ENCODE measurements around the gene VSTM2B. TPM values are rescaled to one million over a fixed set of nuclear protein-coding genes. Genes with fewer than 3 reads are reported as not detected.

VSTM2B gene
- polyA plus RNA-seq, 3 donors = 0.17 to 0.69 (median 0.29) TPM

DNA sequence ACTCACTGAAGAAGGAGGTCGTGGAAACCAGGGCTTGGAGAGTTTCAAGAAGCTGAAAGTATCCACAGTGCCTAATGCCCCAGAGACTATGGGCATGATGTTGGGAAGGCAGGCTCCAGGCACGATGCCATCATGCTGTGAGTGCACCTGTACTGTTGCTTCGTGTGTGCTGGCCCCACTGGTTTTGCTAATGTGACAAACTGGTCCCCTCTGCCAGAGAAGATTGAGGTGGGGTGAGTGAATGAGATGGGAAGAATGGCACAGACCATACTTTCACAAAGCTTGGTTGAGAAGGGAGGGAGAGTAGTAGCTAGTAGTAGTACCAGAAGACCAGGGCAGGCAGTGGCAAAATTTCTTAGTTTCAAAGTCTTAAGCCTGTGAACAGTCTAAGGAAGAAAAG, 61.3 kb downstream of the VSTM2B start:
- no peak for DNase-seq (ENCODE audit: low read depth in 3 of 3, low spot score in 2 of 3)

DNA sequence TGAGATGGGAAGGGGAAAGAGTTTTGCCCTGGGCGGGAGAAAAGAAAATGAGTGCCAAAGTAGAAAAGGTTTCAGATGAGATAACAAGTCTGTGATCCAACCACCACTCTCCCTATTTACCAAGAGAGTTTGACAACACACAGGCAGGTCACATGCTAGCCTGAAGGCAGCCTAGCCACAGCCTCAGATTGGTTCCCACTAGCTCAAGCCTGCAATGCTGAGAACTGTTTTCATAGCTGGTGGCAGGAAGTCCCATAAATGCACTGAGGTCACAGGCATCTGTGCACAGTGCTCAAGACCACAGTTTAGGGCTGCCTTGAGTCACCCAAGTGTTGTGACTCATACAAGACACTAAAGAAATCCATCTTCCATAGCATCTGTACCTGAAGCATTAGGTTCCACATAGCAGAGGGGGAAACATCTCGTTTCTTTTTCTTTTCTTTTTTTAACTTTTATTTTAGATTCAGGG, 61.8 kb downstream of the VSTM2B start:
- DNase-seq (ENCODE audit: low read depth in 3 of 3, low spot score in 2 of 3) = no peak

DNA sequence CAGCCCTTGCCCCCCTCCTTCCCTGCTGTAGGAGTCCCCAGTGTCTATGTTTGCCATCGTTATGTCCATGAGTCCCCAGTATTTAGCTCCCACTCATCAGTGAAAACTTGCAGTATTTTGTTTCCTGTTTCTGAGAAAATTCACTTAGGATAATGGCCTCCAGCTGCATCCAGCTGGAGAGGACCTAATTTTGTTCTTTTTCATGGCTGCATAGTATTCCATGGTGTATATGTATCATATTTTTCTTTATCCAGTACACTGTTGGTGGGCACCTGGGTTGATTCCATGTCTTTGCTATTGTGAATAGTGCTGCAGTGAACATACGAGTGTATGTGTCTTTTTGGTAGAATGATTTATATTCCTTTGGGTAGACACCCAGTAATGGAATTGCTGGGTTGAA, 62.3 kb downstream of the VSTM2B start:
- DNase-seq (ENCODE audit: low read depth in 3 of 3, low spot score in 2 of 3) = no peak

DNA sequence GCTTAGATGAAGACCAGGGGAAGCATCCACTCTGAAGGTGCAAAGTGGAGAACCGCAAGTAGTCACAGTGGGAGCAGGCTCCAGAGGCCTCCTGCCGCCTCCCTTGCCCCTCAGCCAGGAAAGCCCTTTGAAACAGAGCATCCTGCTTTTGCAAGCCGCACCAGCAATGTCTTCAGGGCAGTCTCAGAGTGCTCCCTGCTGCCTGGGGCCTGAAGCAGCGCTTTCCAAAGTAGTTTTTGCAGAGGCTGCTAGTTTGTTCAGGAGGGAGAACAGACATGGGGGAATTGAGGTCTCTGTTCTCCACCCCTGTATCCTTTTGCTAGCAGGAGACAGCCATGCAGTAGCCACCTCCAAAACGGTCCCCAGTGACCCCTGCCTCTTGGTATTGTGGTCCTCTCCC, 64.5 kb downstream of the VSTM2B start:
- DNase-seq (ENCODE audit: low read depth in 3 of 3, low spot score in 2 of 3) = no peak

DNA sequence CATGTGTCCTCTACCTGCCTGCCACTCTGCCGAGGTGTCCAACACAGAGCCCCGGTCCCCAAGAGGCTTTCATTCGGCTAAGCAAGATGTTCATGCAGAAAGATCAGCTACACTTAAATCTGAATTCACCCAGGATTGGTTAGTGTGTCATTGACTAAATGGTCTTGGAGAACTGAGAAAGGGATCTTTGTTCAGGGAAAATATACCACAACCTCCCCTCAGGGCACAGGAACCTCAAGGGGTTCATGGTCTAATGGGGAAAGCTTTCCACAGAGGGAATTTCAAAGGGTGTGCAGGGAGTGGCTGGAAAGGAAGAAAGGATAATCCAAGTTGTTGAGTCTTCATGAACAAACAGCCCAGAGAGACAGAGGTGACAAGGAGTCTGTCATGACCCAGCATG, 65.9 kb downstream of the VSTM2B start:
- DNase-seq (ENCODE audit: low read depth in 3 of 3, low spot score in 2 of 3) = no peak

DNA sequence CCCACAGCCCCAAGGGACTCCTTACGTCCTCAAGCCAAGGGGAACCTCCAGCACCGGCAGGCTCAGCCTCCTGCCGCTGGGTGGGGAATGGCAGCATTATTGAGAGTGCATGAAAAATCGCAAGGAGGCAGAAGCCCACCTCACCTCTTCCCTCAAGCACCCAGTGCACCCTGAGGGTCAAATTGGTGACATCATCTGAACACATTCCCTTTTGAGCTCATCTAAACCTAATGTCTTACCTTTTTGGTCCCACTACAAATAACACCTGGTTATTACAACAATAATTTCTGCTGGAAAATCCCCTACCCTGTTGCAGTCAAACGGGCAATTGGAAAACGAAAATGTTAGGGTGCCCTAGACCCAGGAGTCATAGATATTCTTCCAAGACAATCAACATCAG, 68.1 kb downstream of the VSTM2B start:
- DNase-seq (ENCODE audit: low read depth in 3 of 3, low spot score in 2 of 3) = no peak

DNA sequence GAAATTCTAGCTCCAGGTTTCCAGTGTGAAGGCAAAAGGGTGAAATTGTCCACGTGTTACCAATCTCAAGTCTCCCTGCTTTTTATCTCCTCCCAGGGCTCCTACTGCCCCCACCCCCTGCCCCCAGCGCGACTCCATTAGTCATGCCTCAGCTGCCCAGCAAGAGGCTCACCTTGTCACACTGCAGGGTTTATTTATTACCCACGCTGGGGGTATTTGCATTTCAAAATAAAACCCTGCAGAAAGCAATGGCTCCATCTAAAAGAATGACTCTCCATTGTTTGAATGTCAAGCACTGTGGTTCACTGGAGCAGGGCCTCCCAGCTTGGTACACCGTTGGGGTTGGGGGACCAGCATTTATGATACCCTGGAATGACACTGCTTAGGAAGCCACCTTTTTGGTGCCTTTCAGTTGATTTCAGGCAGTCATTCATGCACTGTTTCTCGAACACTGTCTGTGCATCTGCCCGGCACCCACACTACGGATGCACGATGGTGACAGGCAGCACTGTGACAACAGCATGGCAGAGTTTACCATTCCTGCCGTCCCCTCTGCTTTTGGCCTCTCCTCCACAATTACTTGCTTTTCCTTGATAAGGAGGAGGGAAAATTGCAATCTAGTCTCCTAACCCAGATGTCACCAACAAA, 70.4 kb downstream of the VSTM2B start:
- DNase-seq (ENCODE audit: low read depth in 3 of 3, low spot score in 2 of 3) = no peak

DNA sequence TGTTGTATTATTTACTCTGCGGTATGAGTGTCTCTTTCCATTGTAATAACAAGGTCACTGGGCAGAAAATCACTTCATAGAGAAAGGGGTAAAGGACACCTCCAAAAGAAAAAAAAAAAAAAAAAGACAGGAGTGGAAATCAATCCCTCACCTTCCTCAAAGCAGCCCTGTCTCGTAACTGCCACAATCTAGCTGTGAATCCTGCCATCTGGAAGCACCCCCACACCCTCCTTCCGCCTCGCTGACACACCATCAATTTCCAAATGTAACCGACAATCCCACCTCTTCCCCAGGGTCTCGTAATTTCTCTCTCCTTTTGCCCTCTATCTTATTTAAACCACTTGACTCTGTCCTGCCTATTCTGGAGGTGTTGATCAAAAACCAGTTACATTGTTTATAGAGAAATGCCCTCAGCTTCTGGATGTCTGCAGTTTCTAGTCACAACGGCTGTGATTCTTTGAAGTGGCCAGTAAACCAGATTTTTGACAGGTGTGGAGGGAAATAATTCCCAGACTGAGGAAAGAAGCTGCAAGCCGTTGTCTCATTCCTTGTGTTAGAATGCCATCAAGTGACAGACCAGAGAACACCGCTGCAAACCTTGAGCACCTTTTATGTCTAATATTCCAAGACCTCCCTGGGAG, 71.2 kb downstream of the VSTM2B start:
- no peak for DNase-seq (ENCODE audit: low read depth in 3 of 3, low spot score in 2 of 3)

DNA sequence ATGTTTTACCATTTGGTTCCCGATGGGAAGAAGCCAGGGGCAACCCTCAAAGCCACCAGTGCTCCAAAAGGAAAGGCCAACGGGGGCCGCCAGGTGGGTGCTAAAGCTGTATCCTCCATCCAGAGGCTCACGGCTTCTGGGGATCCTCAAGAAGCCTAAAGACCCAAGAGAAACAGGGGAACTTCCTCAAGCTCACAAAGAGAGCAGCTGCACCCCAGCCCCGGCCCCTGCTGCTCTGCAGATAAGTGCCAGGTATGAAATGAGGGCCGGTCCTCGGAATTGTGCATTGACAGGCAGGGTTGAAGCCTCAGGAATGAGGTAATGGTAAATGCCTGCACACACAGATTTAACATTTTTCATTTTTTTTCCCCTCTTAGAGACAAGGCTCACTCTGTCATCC, 72.2 kb downstream of the VSTM2B start:
- no peak for DNase-seq (ENCODE audit: low read depth in 3 of 3, low spot score in 2 of 3)

DNA sequence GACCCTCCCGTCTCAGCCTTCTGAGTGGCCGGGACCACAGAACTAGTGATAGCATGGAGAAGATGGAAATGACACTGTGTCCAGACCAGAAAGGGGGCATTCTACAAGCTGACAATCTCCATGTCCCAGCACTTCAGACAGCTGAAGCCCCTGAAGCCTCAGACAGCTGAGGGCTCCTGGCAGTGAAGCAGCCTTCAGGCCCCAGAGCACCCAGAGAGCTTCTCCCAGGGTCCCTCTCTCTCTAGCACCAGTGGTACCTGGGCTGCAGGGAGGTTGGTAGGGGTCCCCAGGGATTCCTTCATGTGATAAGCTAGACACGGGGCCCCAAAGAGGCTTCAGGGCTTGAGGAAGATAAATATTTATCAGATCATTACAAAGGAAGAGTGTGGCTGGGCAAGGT, 72.7 kb downstream of the VSTM2B start:
- DNase-seq (ENCODE audit: low read depth in 3 of 3, low spot score in 2 of 3) = no peak

DNA sequence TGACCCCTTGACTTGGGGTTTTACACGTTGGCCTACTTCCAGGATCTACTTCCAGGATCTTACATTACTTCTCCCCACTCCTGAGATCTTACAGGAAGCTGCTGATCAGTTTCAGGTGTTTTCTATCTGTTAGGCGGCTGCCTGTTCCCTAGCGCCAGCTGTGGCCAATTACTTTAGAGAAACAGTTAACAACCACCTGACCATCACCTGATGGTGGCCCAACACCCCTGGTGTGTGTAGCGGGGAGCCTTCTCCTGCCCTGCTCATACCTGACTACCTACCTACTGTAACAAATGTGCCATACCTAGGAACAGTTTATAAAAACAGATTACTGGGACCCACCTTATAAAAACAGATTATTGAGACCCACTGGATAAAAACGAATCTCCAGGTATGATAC, 77.5 kb downstream of the VSTM2B start:
- no peak for DNase-seq (ENCODE audit: low read depth in 3 of 3, low spot score in 2 of 3)

DNA sequence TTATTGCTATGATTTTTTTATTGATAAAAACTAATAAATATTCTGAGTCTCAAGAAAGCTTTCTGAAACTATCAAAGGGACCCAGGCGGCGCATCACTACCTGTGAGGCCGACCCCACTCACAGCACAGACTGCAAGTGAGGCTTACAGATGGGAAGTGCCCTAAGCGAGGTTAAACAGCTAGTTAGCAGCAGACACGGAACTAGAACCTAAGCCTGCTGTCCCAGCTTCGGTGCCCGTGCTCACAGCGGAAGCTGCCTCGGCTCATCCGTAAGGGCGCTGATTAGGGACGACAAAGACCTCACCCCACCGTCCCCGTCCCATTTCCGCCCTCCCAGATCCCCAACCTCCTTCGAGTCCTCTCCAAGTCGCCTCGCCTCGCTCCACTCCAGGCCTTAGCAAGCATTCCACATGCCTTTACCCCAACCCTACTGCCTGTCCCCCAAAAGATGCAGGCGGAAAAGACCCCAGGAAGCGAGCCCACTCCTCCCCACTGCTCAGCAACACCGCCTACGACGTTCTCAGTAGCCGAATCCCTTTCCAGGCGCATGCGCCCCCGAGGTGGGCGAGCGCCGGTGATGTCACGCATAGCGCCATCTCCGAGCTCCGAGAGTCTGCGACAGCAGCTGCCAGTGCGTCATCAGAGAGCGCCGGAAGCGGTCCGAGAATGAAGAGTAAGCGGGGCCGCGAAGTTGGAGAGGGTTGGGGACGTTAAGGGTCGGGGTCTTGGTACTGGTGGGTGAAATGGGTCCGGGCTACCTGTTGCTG, 80.0 kb downstream of the VSTM2B start, which contains the start of gene POP4:
Gene POP4, plus strand, starts transcription at position 631 of the 767 bp plus-strand sequence. Its CDS starts 36 bp downstream, at position 667.
- DNase-seq (ENCODE audit: low read depth in 3 of 3, low spot score in 2 of 3) = peak; percentile 95 to 97 (median 96)

DNA sequence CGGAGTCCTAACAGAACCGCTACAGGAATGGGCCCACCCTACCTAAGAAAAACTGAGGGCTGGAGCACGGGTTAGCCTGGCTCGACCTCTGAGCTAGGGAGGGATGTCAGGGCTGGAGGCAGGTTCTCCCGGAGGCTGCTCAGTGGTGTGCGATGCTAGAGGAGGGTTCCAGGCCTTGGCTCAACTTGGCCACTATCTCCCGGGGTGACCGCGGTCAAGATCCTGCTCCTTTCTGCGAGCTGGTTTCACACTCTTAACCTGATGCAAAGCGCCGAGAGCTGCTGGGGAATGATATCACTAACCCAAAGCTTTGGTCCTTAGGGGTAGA, 80.6 kb downstream of the VSTM2B start:
- no peak for DNase-seq (ENCODE audit: low read depth in 3 of 3, low spot score in 2 of 3)

DNA sequence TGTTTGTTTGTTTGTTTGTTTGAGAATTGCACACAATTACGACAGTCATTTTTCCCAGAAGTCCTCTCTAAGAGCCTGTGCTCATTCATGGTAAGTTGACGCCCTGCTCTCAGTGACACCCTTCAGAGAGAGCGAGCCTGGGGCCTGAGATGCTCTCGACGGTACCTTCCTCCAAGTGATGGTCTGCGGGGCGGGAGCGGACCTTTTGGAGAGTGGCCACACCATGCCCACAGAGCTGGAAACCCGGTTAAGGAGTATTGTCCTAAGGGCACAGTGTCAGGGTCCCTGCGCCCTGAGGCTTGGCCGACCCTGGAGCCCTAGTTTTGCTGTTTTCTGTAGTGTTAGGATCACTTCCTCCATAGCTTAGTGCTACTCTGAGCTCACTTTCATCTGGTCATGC, 83.8 kb downstream of the VSTM2B start:
- DNase-seq (ENCODE audit: low read depth in 3 of 3, low spot score in 2 of 3) = no peak

DNA sequence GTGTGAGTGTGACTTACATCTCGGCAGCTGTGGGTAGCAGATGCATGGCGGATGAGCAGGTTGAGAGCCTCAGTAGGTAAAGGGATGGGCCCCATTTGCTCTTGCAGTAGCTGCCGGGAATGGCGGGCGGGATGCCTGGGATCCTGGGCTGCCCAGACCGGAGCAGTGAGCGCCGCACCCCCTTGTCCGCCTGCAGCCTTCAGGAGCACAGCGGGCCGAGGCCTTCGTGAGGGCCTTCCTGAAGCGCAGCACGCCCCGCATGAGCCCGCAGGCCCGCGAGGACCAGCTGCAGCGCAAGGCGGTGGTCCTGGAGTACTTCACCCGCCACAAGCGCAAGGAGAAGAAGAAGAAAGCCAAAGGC, 84.4 kb downstream of the VSTM2B start:
- DNase-seq (ENCODE audit: low read depth in 3 of 3, low spot score in 2 of 3) = no peak

DNA sequence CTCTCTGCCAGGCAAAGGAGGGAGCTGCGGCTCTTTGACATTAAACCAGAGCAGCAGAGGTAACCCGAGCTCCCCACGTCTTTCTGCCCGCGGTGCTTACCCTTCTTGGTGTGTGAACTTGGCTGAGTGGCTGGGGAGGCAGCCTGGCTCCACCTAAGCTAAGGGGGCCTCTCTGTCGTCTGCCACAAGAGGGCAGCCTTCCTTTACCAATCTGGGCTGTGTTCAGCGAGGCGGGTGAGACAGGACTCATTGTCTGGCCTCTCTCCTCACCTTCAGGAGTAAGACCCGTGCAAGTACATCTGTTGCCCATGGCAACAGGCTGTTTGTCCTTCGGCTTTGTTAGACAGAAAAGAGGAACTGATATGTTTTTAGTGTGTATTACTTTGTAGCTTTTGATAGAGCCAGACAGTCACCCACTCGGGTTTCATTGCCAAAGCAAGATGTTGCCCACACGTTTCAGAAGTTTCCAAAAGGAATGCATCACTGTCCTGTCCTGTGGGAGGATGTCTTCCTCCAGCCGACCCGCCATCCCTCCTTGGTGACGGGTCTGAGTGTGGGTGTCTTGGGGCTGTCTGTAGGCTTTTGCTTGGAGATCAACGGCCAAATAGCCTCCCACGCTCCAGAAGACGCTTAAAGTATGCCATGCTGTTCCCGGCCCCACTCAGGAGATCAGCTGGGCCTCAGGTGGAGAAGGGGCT, 84.9 kb downstream of the VSTM2B start:
- DNase-seq (ENCODE audit: low read depth in 3 of 3, low spot score in 2 of 3) = peak in 1 of 3 donors; percentile 71

DNA sequence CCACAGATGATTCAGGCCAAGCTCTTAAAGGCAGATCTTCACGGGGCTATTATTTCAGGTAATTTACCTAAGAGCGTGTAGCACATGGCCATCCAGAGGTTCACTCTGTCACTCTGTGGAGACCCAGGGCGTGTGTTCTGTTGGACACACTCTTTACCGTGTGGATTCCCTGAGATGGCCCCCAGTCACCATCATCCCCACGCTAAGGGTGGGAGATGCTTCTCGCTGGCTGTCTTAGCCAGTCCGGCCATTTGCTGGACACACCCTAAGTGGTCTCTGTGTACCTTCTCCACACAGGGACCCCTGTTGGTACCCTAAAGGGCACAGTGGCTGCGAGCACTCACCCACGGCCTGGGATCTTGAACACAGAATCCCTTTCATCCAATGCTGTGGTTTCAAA, 86.3 kb downstream of the VSTM2B start:
- DNase-seq (ENCODE audit: low read depth in 3 of 3, low spot score in 2 of 3) = no peak

DNA sequence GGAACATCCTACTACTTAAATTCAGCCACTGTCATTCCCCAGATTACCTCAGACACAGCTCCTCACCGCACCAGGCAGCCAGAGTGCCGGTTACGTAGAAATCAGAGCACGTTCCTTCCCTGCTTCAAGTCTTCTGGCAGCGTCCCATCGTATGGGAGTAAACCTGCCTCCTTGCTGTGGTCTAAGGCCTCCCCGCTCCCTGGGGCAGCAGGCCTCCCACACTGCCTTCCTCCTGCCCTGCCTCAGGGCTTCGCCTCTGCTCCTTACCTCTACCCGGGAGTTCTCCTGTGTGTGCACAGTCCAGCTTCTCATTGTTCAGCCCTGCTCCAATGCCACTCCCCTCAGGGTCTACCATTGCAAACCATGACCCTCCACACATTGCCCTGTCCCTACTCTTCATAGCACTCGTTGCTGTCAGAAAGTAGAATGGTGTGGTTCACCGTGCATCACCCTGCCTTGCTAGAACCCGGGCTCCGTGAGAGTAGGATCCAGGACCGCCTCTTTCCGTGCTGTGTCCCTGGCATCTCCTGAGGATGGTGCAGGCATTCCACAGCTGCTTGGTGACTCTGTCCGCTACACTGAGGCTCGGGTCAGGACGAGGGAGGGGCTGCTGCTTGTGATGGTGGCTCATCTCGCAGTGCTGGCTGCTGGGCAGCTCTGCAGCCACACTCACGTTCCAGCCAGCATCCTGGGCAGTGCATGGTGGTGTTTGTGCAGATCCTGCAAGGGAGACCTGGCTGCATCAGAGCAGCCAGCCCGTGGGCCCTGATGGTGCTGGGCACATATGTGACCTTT, 87.2 kb downstream of the VSTM2B start:
- no peak for DNase-seq (ENCODE audit: low read depth in 3 of 3, low spot score in 2 of 3)

DNA sequence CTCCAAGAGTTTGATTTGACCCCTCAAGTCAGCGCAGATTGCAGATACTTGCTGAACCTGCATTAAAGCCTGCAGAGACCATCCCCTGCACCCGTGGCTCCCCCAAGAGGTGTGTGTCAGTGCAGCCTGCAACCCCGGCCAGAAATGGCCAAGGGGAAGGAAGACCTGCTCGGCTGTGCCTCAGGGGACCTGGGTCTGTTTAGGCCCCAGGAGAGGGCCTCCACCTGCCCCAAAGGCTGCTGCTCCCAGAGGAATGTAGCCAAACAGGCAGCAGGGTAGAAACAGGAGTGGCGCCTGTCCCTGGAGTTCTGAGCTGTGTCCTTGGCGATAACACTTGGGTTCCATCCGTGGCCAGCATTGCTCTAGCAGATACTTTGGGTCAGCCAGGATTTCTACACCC, 88.3 kb downstream of the VSTM2B start:
- no peak for DNase-seq (ENCODE audit: low read depth in 3 of 3, low spot score in 2 of 3)
